B cell (primary cell): ENCODE measurements around the gene COL5A2. TPM values are rescaled to one million over a fixed set of nuclear protein-coding genes. Genes with fewer than 3 reads are reported as not detected.

Experiments
- ATAC-seq: fragments of 200-7000 bp; cut with Tn5 transposase; one replicate; pipeline ENCODE4 v1.10.0; 2021; ENCODE audit warnings: low read depth, mild to moderate bottlenecking, moderate number of reproducible peaks, moderate library complexity
- CTCF ChIA-PET: fragments of 350-600 bp; sonication (Branson Sonifier 250); formaldehyde crosslinking; loops from one replicate; lab custom pipeline; 2021; ENCODE audit warnings: antibody characterized with exemption, inconsistent platforms; lab: Charles Lee
- POLR2A ChIA-PET: fragments of 350-600 bp; sonication (Branson Sonifier 250); formaldehyde crosslinking; loops from one replicate; lab custom pipeline; 2021; ENCODE audit warnings: antibody characterized with exemption; lab: Charles Lee
- DNase-seq: peaks from one replicate; pipeline ENCODE4 v3.0.0; 2013
- H2AFZ ChIP-seq: 2 replicates; pipeline ENCODE4 v1.6.1; 2012; ENCODE audit warnings: mild to moderate bottlenecking, low read depth, low read length; ENCODE audit not compliant: insufficient read depth, poor library complexity, severe bottlenecking
- H3K27ac ChIP-seq, 2 donors: 1 replicate in 1 of 2; 2 replicates in 1 of 2; pipeline ENCODE4 v1.5.1; 2012 to 2013; ENCODE audit warnings: low read length in 2 of 2, mild to moderate bottlenecking in 2 of 2, moderate library complexity in 1 of 2
- H3K27me3 ChIP-seq, 4 experiments: fragments of 200-600 bp in 1 of 4; sonication (generic) in 1 of 4; replicated peaks in 1 of 4; 1 replicate in 2 of 4; 2 replicates in 2 of 4; pipeline versions ENCODE4 v1.6.1 to v1.7.0; 2013 to 2016; ENCODE audit warnings: low read length in 3 of 4, mild to moderate bottlenecking in 2 of 4, mixed read lengths in 1 of 4, moderate library complexity in 1 of 4; ENCODE audit not compliant: insufficient read depth in 4 of 4, control insufficient read depth in 3 of 4; ENCODE audit errors: control extremely low read depth in 1 of 4
- H3K36me3 ChIP-seq, 2 experiments: replicated peaks in 1 of 2; 1 replicate in 1 of 2; 2 replicates in 1 of 2; pipeline versions ENCODE4 v1.6.1 to v1.7.1; 2013; ENCODE audit warnings: low read length in 1 of 2; ENCODE audit not compliant: insufficient read depth in 2 of 2, control insufficient read depth in 1 of 2; ENCODE audit errors: control extremely low read depth in 1 of 2, extremely low read depth in 1 of 2
- H3K4me1 ChIP-seq, 2 donors: fragments of 200-600 bp in 1 of 2; sonication (generic) in 1 of 2; 1 replicate in 1 of 2; 2 replicates in 1 of 2; pipeline versions ENCODE4 v1.5.1 to v1.6.1; 2013 to 2017; ENCODE audit warnings: low read length in 2 of 2; ENCODE audit not compliant: control insufficient read depth in 2 of 2, insufficient read depth in 2 of 2
- H3K4me2 ChIP-seq: replicated peaks from 2 replicates; pipeline ENCODE3; 2012; ENCODE audit warnings: mild to moderate bottlenecking, low read depth, low read length; ENCODE audit not compliant: poor library complexity, severe bottlenecking
- H3K4me3 ChIP-seq, 5 experiments: fragments of 200-600 bp in 1 of 5; sonication (generic) in 1 of 5; 1 replicate in 3 of 5; 2 replicates in 2 of 5; pipeline versions ENCODE4 v1.5.1 to v1.7.0; 2011 to 2016; ENCODE audit warnings: low read length in 4 of 5, mild to moderate bottlenecking in 4 of 5, low read depth in 2 of 5, control low read depth in 1 of 5, moderate library complexity in 1 of 5; ENCODE audit not compliant: insufficient read depth in 1 of 5; ENCODE audit errors: control extremely low read depth in 1 of 5, extremely low read depth in 1 of 5
- H3K79me2 ChIP-seq: fragments of 200-600 bp; sonication (generic); one replicate; pipeline ENCODE4 v1.6.0; 2016; ENCODE audit warnings: low read length; ENCODE audit not compliant: control insufficient read depth, insufficient read depth
- H3K9ac ChIP-seq: fragments of 200-600 bp; sonication (generic); 2 replicates; pipeline ENCODE4 v1.6.1; 2017; ENCODE audit warnings: mild to moderate bottlenecking, low read length, moderate library complexity
- H3K9me3 ChIP-seq, 3 donors: one replicate each; pipeline versions ENCODE4 v1.6.1 to v1.7.1; 2013; ENCODE audit warnings: low read length in 2 of 3; ENCODE audit not compliant: control insufficient read depth in 2 of 3, insufficient read depth in 1 of 3; ENCODE audit errors: control extremely low read depth in 1 of 3
- H4K20me1 ChIP-seq: 2 replicates; pipeline ENCODE4 v1.6.0; 2012; ENCODE audit warnings: mild to moderate bottlenecking, low read length; ENCODE audit not compliant: insufficient read depth, control insufficient read depth, poor library complexity, severe bottlenecking
- H3K27ac Mint-ChIP-seq: one replicate; pipeline ENCODE4 v1.8.0; 2021; ENCODE audit warnings: mixed read lengths
- H3K27me3 Mint-ChIP-seq: one replicate; pipeline ENCODE4 v1.8.0; 2021; ENCODE audit warnings: mixed read lengths
- H3K4me1 Mint-ChIP-seq: one replicate; pipeline ENCODE4 v1.8.0; 2021; ENCODE audit warnings: mixed read lengths
- H3K4me3 Mint-ChIP-seq: one replicate; pipeline ENCODE4 v1.8.0; 2021; ENCODE audit warnings: mixed read lengths
- H3K9me3 Mint-ChIP-seq: one replicate; pipeline ENCODE4 v1.8.0; 2022; ENCODE audit warnings: mixed read lengths; ENCODE audit not compliant: insufficient read depth
- EZH2 ChIP-seq: IDR thresholded peaks from 2 replicates; pipeline ENCODE4 v1.6.1; 2012; ENCODE audit warnings: borderline replicate concordance, low read depth, mild to moderate bottlenecking, moderate library complexity, low read length; ENCODE audit not compliant: insufficient read depth, poor library complexity, severe bottlenecking
- WGBS: methylation state at CpG from one replicate; pipeline ENCODE4 v1.1.5; 2013; ENCODE audit warnings: missing lambda C conversion rate; ENCODE audit not compliant: insufficient coverage; 5-methylcytosine and 5-hydroxymethylcytosine counted together
- intact Hi-C: fragments of 100-400 bp; cut with micrococcal nuclease; formaldehyde crosslinking; loops from one replicate; pipeline ENCODE4 v1.10.0; 2022
- polyA plus RNA-seq: library from polyadenylated mRNA; depleted of rRNA; stranded (reverse); fragments of >200 nt; gene quantifications from 2 replicates; pipeline ENCODE4 v1.2.3, GENCODE V29; 2012
- total RNA-seq, 2 donors: library from RNA; stranded (reverse); fragments of 120-200 nt in 1 of 2; gene quantifications; 1 replicate in 1 of 2; 2 replicates in 1 of 2; pipeline versions ENCODE4 v1.2.3 to v1.2.4, GENCODE V29; 2013 to 2022
- TF ChIP-seq, protein P1 (sequence below): fragments of 200-600 bp; IDR thresholded peaks from one replicate; pipeline ENCODE4 v1.8.0; 2022; ENCODE audit warnings: antibody characterized with exemption, mild to moderate bottlenecking

Gene COL5A2
- total and polyA plus RNA-seq, 2 donors (not counting 1 experiment from before 2014, with no cell fraction given) = 0.44 to 0.45 TPM

DNA sequence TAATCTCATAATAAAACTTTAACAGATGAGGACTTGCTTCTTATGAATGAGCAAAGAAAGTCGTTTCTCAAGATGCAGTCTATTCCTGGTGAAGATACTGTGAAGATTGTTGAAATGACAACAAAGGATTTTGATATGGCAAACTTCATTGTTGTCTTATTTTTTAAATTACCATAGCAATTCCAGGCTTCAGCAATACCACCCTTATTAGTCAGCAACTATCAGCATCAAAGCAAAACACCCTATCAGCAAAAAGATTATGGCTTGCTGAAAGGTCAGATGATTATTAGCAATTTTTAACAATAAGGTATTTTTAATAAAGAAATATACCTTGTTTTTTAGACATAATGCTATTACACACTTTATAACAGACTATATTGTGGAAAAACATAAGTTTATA lies 88.3 kb downstream of the COL5A2 start:
- no peak overlapping the region for H3K27ac Mint-ChIP-seq

DNA sequence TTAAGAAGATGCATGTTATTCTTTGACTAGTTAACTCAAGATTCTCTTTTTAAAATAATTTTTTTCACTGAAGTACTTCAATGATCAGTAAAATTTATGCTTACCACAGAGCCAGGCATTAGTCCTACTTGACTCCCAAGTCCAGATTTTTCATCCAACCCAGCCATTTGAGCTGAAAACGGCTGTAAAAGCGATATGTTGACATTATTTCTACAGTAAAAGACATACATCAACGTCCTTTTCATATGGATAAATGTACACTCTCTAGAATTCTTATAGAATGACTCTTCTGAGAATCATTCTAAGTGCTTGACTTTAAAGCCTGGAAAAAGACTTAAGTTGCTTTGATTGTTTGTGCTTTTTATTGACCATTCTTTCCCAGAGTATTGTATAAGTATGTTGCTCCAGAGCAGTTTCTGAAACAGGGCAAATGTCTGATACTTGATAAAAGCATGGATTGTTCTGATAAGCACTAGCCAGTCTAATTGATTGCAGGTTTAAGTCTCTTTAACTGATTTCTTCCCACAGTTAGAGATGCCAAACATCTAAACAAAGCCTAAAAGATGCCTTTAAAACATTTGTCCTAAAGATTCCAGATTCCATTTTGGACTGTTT lies 90.9 kb downstream of the COL5A2 start:
- no peak overlapping the region for H3K27ac Mint-ChIP-seq
- no peak for DNase-seq
- ChIA-PET CTCF (no interaction called here), POLR2A (no interaction called here)
- no peaks in the 10 kb centered on the region for H3K36me3 ChIP-seq
- no peaks in the 10 kb centered on the region for H3K4me1 Mint-ChIP-seq
- no peak for TF ChIP-seq EZH2
- TF ChIP-seq, protein P1, sequence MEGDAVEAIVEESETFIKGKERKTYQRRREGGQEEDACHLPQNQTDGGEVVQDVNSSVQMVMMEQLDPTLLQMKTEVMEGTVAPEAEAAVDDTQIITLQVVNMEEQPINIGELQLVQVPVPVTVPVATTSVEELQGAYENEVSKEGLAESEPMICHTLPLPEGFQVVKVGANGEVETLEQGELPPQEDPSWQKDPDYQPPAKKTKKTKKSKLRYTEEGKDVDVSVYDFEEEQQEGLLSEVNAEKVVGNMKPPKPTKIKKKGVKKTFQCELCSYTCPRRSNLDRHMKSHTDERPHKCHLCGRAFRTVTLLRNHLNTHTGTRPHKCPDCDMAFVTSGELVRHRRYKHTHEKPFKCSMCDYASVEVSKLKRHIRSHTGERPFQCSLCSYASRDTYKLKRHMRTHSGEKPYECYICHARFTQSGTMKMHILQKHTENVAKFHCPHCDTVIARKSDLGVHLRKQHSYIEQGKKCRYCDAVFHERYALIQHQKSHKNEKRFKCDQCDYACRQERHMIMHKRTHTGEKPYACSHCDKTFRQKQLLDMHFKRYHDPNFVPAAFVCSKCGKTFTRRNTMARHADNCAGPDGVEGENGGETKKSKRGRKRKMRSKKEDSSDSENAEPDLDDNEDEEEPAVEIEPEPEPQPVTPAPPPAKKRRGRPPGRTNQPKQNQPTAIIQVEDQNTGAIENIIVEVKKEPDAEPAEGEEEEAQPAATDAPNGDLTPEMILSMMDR = no peak
- no peaks in the 10 kb centered on the region for H3K79me2 ChIP-seq
- H3K9me3 Mint-ChIP-seq = no peaks in the 10 kb centered on the region
- no peaks in the 10 kb centered on the region for H3K9me3 ChIP-seq
- H3K27ac ChIP-seq = no peak overlapping the region
- intact Hi-C loops = no loop called here
- H4K20me1 ChIP-seq = no peaks in the 10 kb centered on the region
- no peaks in the 10 kb centered on the region for H3K27me3 Mint-ChIP-seq
- H3K4me1 ChIP-seq = no peaks in the 10 kb centered on the region
- no CpG with 5 or more reads among the region's 3 CpGs for WGBS
- no peaks in the 10 kb centered on the region for H3K27me3 ChIP-seq
- no peak overlapping the region for H3K4me3 ChIP-seq
- H2AFZ ChIP-seq = no peak overlapping the region
- H3K4me2 ChIP-seq = no peak overlapping the region
- no peak overlapping the region for H3K4me3 Mint-ChIP-seq
- no peak overlapping the region for H3K9ac ChIP-seq
- no peak for ATAC-seq

More for the DNA sequence above, 88.3 kb downstream of the COL5A2 start:
- H3K9ac ChIP-seq = no peak overlapping the region
- H3K4me3 ChIP-seq = no peak overlapping the region
- H3K4me2 ChIP-seq = no peak overlapping the region
- CTCF ChIA-PET = no interaction called here
- no peaks in the 10 kb centered on the region for H3K79me2 ChIP-seq
- H3K27me3 ChIP-seq = no peaks in the 10 kb centered on the region
- H3K4me1 ChIP-seq = no peaks in the 10 kb centered on the region
- no peaks in the 10 kb centered on the region for H3K9me3 Mint-ChIP-seq
- POLR2A ChIA-PET = no interaction called here
- no peaks in the 10 kb centered on the region for H3K27me3 Mint-ChIP-seq
- no peak overlapping the region for H3K27ac ChIP-seq
- DNase-seq = no peak
- intact Hi-C loops = loop anchor here (5.0 kb wide), 1 partner anchor 981 kb away; no protein-coding TSS in a partner anchor
- no peak overlapping the region for H3K4me3 Mint-ChIP-seq
- WGBS = no CpG with 5 or more reads among the region's 1 CpG
- H2AFZ ChIP-seq = no peak overlapping the region
- H3K36me3 ChIP-seq = no peaks in the 10 kb centered on the region
- no peaks in the 10 kb centered on the region for H4K20me1 ChIP-seq
- no peak for ATAC-seq
- no peaks in the 10 kb centered on the region for H3K4me1 Mint-ChIP-seq
- no peak for TF ChIP-seq EZH2
- TF ChIP-seq, protein P1 = no peak
- no peaks in the 10 kb centered on the region for H3K9me3 ChIP-seq
